Activated gamma-delta T cell treated with anti-CD3 and anti-CD28 coated beads, Interleukin-2, amount 50 U/mL, for 16 hours (primary cell): Measurements from ENCODE around the gene CCNY.
"Not testable (repeated sequence)": the region's sequence is repeated elsewhere in the genome, so short reads cannot be mapped to it uniquely, and the experiment has no call there.

Experiments used
- DNase-seq: peaks from one replicate; pipeline ENCODE4 v3.0.0-alpha.2; 2020; ENCODE audit warnings: low read depth

CCNY gene

GRCh38 chr10:35336084-35336831 lies at the start of gene CCNY:
TSS of gene CCNY (plus strand) at chr10:35336509. CDS start at chr10:35337054, 545 bp downstream.
- peak; percentile 62 for DNase-seq

GRCh38 chr10:35289198-35289597 lies 47.1 kb upstream of the CCNY start:
- no peak for DNase-seq

- DNase-seq, result no peak
Measured at GRCh38 chr10:35294506-35294905, 41.8 kb upstream of the CCNY start.

GRCh38 chr10:35299016-35299415 lies 37.3 kb upstream of the CCNY start:
- DNase-seq, result no peak

GRCh38 chr10:35300063-35300699 lies 36.1 kb upstream of the CCNY start:
- no peak for DNase-seq

GRCh38 chr10:35304649-35305048 lies 31.7 kb upstream of the CCNY start:
- DNase-seq, result no peak

GRCh38 chr10:35306852-35307251 lies 29.5 kb upstream of the CCNY start:
- no peak for DNase-seq

- DNase-seq, result no peak
Measured at GRCh38 chr10:35307297-35307696, 29.0 kb upstream of the CCNY start.

- DNase-seq, result no peak
Measured at GRCh38 chr10:35308809-35309208, 27.5 kb upstream of the CCNY start.

- DNase-seq, result not testable (repeated sequence)
Measured at GRCh38 chr10:35314142-35314541, 22.2 kb upstream of the CCNY start.

GRCh38 chr10:35315235-35315634 lies 21.1 kb upstream of the CCNY start:
- not testable (repeated sequence) for DNase-seq

GRCh38 chr10:35316218-35316967 lies 19.9 kb upstream of the CCNY start:
- DNase-seq, result no peak

GRCh38 chr10:35318551-35318950 lies 17.8 kb upstream of the CCNY start:
- no peak for DNase-seq

GRCh38 chr10:35320341-35320740 lies 16.0 kb upstream of the CCNY start:
- DNase-seq, result no peak

GRCh38 chr10:35322636-35323035 lies 13.7 kb upstream of the CCNY start:
- DNase-seq, result no peak

- no peak for DNase-seq
Measured at GRCh38 chr10:35324196-35324595, 12.1 kb upstream of the CCNY start.

GRCh38 chr10:35326466-35327235 lies 9.7 kb upstream of the CCNY start:
- DNase-seq, result no peak

- DNase-seq, result no peak
Measured at GRCh38 chr10:35327790-35328403, 8.4 kb upstream of the CCNY start.

- no peak for DNase-seq
Measured at GRCh38 chr10:35328404-35329037, 7.8 kb upstream of the CCNY start.

GRCh38 chr10:35329520-35329919 lies 6.8 kb upstream of the CCNY start:
- DNase-seq, result no peak
